NCI-H1092 treated with DMSO at 0.1 percent for 48 hours (cell line): ENCODE measurements around the gene RIC1.
"Not testable (repeated sequence)": the region's sequence is repeated elsewhere in the genome, so short reads cannot be mapped to it uniquely, and the experiment has no call there.

Experiments used
- DNase-seq: peaks from one replicate; lab custom pipeline; 2025; lab: John Stamatoyannopoulos, UW

Gene RIC1

GRCh38 chr9:5667391-5667790, 38.5 kb downstream of the RIC1 start:
- DNase-seq = no peak

GRCh38 chr9:5670079-5670478, 41.2 kb downstream of the RIC1 start:
- no peak for DNase-seq

- peak; percentile 5 for DNase-seq
These were observed 42.9 kb downstream of the RIC1 start for GRCh38 chr9:5671711-5672353.

- not testable (repeated sequence) for DNase-seq
These were observed 46.1 kb downstream of the RIC1 start for GRCh38 chr9:5675046-5675445.

GRCh38 chr9:5683591-5683990, 54.7 kb downstream of the RIC1 start:
- not testable (repeated sequence) for DNase-seq

- DNase-seq = no peak
These were observed 55.2 kb downstream of the RIC1 start for GRCh38 chr9:5684101-5684500.

GRCh38 chr9:5688109-5688508, 59.2 kb downstream of the RIC1 start:
- DNase-seq = no peak

GRCh38 chr9:5690278-5690677, 61.4 kb downstream of the RIC1 start:
- DNase-seq = no peak

GRCh38 chr9:5695860-5696259, 67.0 kb downstream of the RIC1 start:
- no peak for DNase-seq

GRCh38 chr9:5696884-5697283, 68.0 kb downstream of the RIC1 start:
- DNase-seq = no peak

GRCh38 chr9:5698004-5698403, 69.1 kb downstream of the RIC1 start:
- DNase-seq = no peak

GRCh38 chr9:5698810-5699556, 70.1 kb downstream of the RIC1 start:
- DNase-seq = no peak

GRCh38 chr9:5708414-5708813, 79.5 kb downstream of the RIC1 start:
- no peak for DNase-seq

GRCh38 chr9:5712651-5713390, 83.9 kb downstream of the RIC1 start:
- DNase-seq = no peak

GRCh38 chr9:5714501-5715401, 85.8 kb downstream of the RIC1 start:
- DNase-seq = no peak

GRCh38 chr9:5715548-5716127, 86.7 kb downstream of the RIC1 start:
- DNase-seq = no peak

GRCh38 chr9:5717434-5717833, 88.5 kb downstream of the RIC1 start:
- DNase-seq = not testable (repeated sequence)

- DNase-seq = no peak
These were observed 89.6 kb downstream of the RIC1 start for GRCh38 chr9:5718296-5719032.

GRCh38 chr9:5719100-5719926, 90.4 kb downstream of the RIC1 start:
- DNase-seq = no peak

- no peak for DNase-seq
These were observed 91.2 kb downstream of the RIC1 start for GRCh38 chr9:5720151-5720550.
